ENCODE results near the gene CERS2. TPM values are rescaled to one million over a fixed set of nuclear protein-coding genes. Genes with fewer than 3 reads are reported as not detected.

CERS2 gene
- 148 and 157 TPM in 2 replicates for total RNA-seq

GRCh38 chr1:150974580-150975478 lies at the start of gene CERS2:
Gene CERS2 (minus strand): TSS chr1:150974835. CDS start chr1:150969090, 5,745 bp downstream.

GRCh38 chr1:151008244-151009205 lies 33.9 kb upstream of the CERS2 start, which contains the start of gene PRUNE1:
Gene PRUNE1 (plus strand): TSS chr1:151008449. CDS start chr1:151008633, 184 bp downstream.

GRCh38 chr1:151006327-151007052 lies 31.9 kb upstream of the CERS2 start, which contains the start of gene MINDY1:
Gene MINDY1 (minus strand): TSS chr1:151006902. CDS start chr1:151002617, 4,285 bp downstream.

GRCh38 chr1:150981805-150982712 lies 7.4 kb upstream of the CERS2 start, which contains the start of gene ANXA9:
Gene ANXA9 (plus strand): TSS chr1:150982292. CDS start chr1:150983106, 814 bp downstream.

GRCh38 chr1:150926097-150926741 lies 48.4 kb downstream of the CERS2 start, which contains the start of gene SETDB1:
Gene SETDB1 (plus strand): TSS chr1:150926363. CDS start chr1:150927715, 1,352 bp downstream.

Other genes starting within 250 kb of the CERS2 start
- 25.8 and 41.1 TPM in 2 replicates for gene CTSS, start 209.1 kb downstream of the CERS2 start, total RNA-seq
- gene CTSK, start 166.6 kb downstream of the CERS2 start, total RNA-seq, result 139 and 237 TPM in 2 replicates
- gene ARNT, start 98.2 kb downstream of the CERS2 start, total RNA-seq, result 36.3 and 42.2 TPM in 2 replicates
- not detected in 2 replicates for gene CTXND2, start 87.7 kb downstream of the CERS2 start, total RNA-seq
- gene SETDB1, start 48.5 kb downstream of the CERS2 start, total RNA-seq, result 25.8 and 32.0 TPM in 2 replicates
- 0.06 and 0.26 TPM in 2 replicates for gene ANXA9, start 7.5 kb upstream of the CERS2 start, total RNA-seq
- 18.2 and 23.4 TPM in 2 replicates for gene MINDY1, start 32.1 kb upstream of the CERS2 start, total RNA-seq
- gene PRUNE1, start 33.6 kb upstream of the CERS2 start, total RNA-seq, result 7.3 and 8.0 TPM in 2 replicates
- gene BNIPL, start 61.8 kb upstream of the CERS2 start, total RNA-seq, result 0.25 and 0.40 TPM in 2 replicates
- 0.92 and 1.2 TPM in 2 replicates for gene C1orf56, start 72.9 kb upstream of the CERS2 start, total RNA-seq
- 54.8 and 56.1 TPM in 2 replicates for gene CDC42SE1, start 84.8 kb upstream of the CERS2 start, total RNA-seq
- 4.2 and 4.5 TPM in 2 replicates for gene MLLT11, start 85.6 kb upstream of the CERS2 start, total RNA-seq
- gene GABPB2, start 95.9 kb upstream of the CERS2 start, total RNA-seq, result 24.0 and 25.0 TPM in 2 replicates
- gene SEMA6C, start 171.8 kb upstream of the CERS2 start, total RNA-seq, result 0.53 and 1.1 TPM in 2 replicates
- not detected in 2 replicates for gene TNFAIP8L2, start 181.8 kb upstream of the CERS2 start, total RNA-seq
- gene LYSMD1, start 191.1 kb upstream of the CERS2 start, total RNA-seq, result 5.8 and 6.9 TPM in 2 replicates
- 33.3 and 33.8 TPM in 2 replicates for gene SCNM1, start 191.3 kb upstream of the CERS2 start, total RNA-seq
- gene TMOD4, start 201.1 kb upstream of the CERS2 start, total RNA-seq, result 0.56 TPM in 1 of 2 replicates, not detected in the other
- gene VPS72, start 215.4 kb upstream of the CERS2 start, total RNA-seq, result 44.5 and 44.6 TPM in 2 replicates
- gene PIP5K1A, start 223.7 kb upstream of the CERS2 start, total RNA-seq, result 46.6 and 52.7 TPM in 2 replicates